Muscle of back (tissue), 11 donors: ENCODE data around the gene RASAL1. TPM values are rescaled to one million over a fixed set of nuclear protein-coding genes. Genes with fewer than 3 reads are reported as not detected.
A peak's percentile ranks its signal among the peaks of the same experiment; 100 is the strongest.

Experiments
- DNase-seq, 3 donors: peaks; one replicate each; pipeline versions ENCODE4 v3.0.0 to v3.0.0-alpha.2; 2013
- polyA plus RNA-seq, 10 donors: library from polyadenylated mRNA; unstranded; fragments of 120-200 nt; gene quantifications; one replicate each; pipeline ENCODE4 v1.2.1, GENCODE V29; 2013; ENCODE audit not compliant: insufficient read length in 10 of 10

RASAL1 gene
- polyA plus RNA-seq, 10 donors, result 0.03 to 0.28 (median 0.18) TPM; not detected in 5

DNA sequence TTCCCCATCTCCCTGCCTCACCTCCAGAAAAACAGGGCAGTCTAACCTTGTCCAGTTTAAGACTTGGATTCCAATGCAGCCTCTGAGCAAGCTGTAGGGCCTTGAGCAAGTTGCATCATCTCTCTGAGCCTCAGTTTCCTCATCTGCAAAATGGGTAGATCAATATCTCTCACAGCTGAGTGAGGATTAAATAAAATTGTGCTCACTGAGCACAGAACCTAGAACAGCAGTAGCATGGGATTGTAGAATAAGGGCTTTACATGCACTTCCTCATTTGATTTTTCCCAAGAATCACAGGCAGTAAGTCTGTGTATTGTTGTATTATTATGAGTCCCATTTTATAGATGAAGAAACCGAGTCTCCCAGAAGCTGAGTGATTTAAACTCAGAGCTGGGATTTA is 77.0 kb downstream of the RASAL1 start:
- DNase-seq, result no peak

DNA sequence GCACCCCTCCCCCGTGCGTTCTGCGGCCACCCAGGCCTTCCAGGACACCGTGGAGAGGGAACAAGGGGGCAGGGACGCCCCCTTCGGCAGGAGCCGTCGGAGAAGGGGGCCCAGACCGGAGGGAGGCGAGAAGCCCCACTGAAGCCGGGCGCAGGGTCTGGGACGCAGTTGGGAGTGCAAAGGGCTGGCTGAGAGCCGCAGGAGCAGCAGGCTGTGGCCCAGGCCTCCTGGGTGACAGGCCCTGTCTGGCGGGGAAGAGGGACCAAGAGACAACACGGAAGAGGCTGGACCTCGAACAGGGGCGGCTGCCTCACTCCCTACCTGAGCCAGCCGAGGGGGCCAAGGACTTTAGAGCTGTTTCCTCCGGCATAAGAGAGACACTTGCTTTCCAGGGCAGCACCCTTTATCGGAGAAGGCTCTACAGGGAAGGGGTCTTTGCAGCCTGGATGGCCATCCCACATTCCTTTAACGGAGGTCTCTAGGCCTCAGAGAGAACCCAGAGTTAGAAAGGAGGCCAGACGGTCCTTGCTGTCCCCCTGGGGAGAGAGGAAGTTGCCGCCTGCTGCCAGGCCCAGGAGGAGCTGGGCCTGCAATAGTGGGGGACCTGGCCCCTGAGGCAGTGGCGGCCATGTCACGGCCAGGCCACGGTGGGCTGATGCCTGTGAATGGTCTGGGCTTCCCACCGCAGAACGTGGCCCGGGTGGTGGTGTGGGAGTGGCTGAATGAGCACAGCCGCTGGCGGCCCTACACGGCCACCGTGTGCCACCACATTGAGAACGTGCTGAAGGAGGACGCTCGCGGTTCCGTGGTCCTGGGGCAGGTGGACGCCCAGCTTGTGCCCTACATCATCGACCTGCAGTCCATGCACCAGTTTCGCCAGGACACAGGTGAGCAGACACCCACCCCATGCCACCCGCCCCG is 77.7 kb downstream of the RASAL1 start:
- no peak for DNase-seq

DNA sequence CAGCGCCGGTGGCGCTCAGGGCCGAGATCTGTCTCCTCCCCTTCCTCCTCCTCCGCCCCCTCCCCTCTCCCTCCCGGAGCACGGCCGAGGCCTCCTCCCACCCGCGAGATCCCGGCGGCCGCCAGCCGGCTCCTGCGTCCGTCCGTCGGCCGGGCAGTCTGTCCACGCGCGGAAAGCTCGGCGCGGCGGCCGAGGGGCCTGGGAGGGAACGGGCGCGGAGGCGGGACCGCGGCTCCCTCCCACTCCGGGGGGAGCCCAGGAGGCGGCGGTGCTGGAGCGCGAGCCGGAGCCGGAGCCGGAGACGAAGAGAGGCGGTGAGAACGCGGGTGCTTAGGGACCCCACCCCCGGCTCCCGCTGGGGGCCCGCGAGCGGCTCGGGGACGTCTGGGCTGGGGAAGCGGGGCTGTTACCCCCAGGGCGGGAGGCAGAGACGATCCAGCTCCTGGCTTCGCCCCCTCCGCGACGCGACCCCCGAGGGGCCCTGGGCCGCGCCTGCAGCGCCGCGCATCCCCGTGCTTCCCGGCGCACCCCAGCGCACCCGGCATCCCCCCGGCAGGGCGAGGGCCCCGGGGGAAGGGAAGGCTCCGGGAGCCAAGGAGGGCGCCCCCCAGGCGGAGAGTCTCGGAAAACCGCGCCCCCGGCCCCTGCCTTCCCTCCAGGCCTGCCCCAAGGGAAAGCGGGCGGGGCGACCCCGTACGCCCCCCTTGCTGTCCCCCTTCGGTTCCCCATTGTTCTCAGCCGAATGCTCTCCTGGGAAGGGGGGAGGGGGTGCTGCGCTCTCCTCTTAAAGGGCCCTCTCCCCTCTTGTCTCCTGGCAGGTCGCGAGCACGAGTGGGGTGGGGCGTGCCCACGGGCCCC is 78.7 kb downstream of the RASAL1 start, which contains the start of gene DTX1:
TSS of gene DTX1 (plus strand) at position 100 of the 858 bp plus-strand sequence. CDS start 1,463 bp downstream, outside the sequence.
- peak in 1 of 3 donors; percentile 77 for DNase-seq

- DNase-seq, result no peak
Measured at GRCh38 chr12:113056381-113056630, 79.3 kb downstream of the RASAL1 start.

DNA sequence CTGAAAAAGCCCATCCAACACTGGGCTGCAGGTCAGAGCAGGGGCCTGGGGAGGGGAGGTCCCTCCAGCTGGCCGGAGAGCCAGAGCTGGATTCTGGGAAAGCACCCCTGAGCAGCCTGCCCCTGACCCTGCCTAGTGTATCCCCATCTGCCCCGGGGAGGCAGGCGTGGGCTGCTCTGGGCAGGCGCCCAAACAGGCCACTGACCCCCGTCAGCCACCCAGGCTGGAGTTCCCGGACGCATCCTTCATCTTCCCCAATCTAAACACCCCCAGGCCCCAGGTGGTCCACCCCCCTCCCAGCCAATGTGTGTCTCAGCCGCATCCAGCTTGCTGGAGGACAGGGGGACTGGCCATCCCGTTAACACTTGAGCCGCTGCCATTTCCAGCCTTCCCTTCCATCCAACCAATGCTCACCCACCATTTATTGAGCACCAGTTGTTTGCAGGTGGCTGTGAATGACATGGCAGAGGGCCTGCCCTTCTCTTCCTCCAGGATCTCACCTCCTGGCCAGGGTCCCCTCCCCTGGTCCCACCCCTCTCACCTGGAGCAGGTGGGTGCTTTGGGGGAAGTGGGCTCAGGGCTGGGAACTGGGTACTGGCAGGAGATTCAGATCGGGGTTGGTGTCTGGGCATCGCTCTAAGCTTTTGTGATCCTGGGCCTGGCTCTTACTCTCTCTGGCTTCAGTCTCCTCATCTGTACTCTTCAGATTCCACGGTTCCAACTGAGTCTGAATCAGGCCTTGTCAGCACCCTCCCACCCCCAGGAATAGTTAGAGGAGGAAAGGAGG is 79.8 kb downstream of the RASAL1 start:
- peak in 1 of 3 donors; percentile 59 for DNase-seq

DNA sequence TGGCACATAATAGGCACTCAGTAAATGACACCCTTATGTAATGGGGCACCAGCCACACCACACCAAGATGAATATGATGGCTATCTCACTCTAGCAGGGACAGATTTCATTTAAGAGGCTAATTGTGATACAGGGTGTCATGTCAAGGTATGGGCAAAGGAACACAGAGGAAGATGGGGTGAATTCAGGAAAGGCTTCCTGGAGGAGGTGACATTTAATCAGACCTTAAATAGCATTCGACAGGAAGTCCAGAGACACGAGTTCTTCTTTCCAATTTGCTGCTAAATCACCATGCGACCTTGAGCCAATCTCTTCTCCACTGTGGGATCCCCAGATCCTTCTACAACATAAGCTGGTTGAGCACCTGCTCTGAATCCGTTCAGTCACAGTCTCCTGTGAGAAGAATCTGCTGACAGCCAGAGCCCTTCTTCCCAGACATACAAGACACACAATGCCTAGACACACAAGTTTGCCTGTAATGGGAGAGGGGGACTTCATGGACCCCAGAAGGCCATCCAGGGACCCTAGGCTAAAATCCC is 80.5 kb downstream of the RASAL1 start:
- DNase-seq, result no peak

DNA sequence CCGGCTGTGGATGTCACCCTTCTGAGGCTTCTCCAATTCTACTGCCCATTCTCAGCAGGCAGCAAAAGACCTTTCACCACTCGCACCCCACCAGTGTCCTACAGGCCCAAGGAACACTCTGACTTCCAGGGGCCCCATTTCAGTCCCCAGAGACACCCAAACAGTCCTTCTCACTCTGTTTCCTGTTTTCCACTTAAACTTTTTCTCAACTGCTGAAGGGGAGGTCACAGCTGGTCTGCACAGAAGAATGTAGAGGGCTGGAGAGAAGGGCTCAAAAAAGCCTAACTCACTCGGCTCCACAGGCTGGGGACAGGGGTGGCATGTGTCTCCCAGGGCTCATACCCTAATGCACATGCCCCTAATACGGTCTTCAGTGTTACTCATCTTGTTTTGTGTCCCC is 83.2 kb downstream of the RASAL1 start:
- DNase-seq, result no peak

GRCh38 chr12:113051759-113052158 is 83.8 kb downstream of the RASAL1 start:
- no peak for DNase-seq

DNA sequence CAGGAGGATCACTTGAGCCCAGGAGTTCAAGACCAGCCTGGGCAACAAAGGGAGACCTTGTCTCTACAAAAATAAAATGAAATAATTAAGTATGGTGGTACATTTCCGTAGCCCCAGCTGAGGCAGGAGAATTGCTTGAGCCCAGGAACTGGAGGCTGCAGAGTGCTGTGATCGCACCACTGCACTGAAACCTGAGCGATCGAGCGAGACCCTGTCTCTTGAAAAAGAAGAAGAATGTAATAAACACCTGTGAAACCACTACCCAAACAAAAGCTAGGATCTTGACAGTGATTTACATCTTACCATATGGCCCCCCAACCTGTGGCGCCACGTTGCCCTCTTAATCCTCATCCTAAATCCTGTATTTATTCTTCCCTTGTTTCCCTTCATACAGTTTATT is 84.8 kb downstream of the RASAL1 start:
- no peak for DNase-seq

- no peak for DNase-seq
Measured at GRCh38 chr12:113049976-113050742, 85.4 kb downstream of the RASAL1 start.

Other genes starting within 250 kb of the RASAL1 start
- 1 to 10 TPM; 1.9 to 4.0 (median 3.5) TPM for gene OAS1, start 228.8 kb downstream of the RASAL1 start, polyA plus RNA-seq
- gene OAS3, start 197.3 kb downstream of the RASAL1 start, polyA plus RNA-seq, result 10 to 100 TPM in 1 of 10 donors, 1 to 10 TPM in 9; 5.2 to 10.3 (median 6.9) TPM
- 1 to 10 TPM; 1.6 to 6.6 (median 2.7) TPM for gene OAS2, start 157.2 kb downstream of the RASAL1 start, polyA plus RNA-seq
- gene DTX1, start 79.0 kb downstream of the RASAL1 start, polyA plus RNA-seq, result 1 to 10 TPM; 3.1 to 6.1 (median 4.2) TPM
- under 1 TPM in 3 of 10 donors, not detected in 7; 0.12 to 0.19 (median 0.19) TPM for gene CFAP73, start 14.0 kb upstream of the RASAL1 start, polyA plus RNA-seq
- gene DDX54, start 49.7 kb upstream of the RASAL1 start, polyA plus RNA-seq, result 10 to 100 TPM; 41.8 to 75.7 (median 51.7) TPM
- 10 to 100 TPM in 2 of 10 donors, 1 to 10 TPM in 8; 6.9 to 11.0 (median 9.1) TPM for gene RITA1, start 50.0 kb upstream of the RASAL1 start, polyA plus RNA-seq
- gene TPCN1, start 85.7 kb upstream of the RASAL1 start, polyA plus RNA-seq, result 10 to 100 TPM; 20.7 to 55.2 (median 32.0) TPM
- gene SLC8B1, start 199.3 kb upstream of the RASAL1 start, polyA plus RNA-seq, result 10 to 100 TPM in 9 of 10 donors, 1 to 10 TPM in 1; 9.8 to 17.8 (median 13.5) TPM
- 10 to 100 TPM; 12.7 to 17.2 (median 13.6) TPM for gene PLBD2, start 222.8 kb upstream of the RASAL1 start, polyA plus RNA-seq